GM10847 (cell line): Measurements from ENCODE around the gene NPDC1.

ENCODE experiments used
- POLR2A ChIP-seq: IDR thresholded peaks from 2 replicates; pipeline ENCODE4 v1.6.1; 2011; ENCODE audit not compliant: insufficient read length; ENCODE audit errors: extremely low read depth

NPDC1 gene

GRCh38 chr9:137017071-137017470, 28.9 kb downstream of the NPDC1 start:
- TF ChIP-seq POLR2A, result no peak

- TF ChIP-seq POLR2A, result no peak
These were observed 29.5 kb downstream of the NPDC1 start for GRCh38 chr9:137016436-137016835.

GRCh38 chr9:137015976-137016375, 30.0 kb downstream of the NPDC1 start:
- TF ChIP-seq POLR2A, result no peak

- no peak for TF ChIP-seq POLR2A
These were observed 30.4 kb downstream of the NPDC1 start for GRCh38 chr9:137015540-137015930.

GRCh38 chr9:137014776-137015539, 31.0 kb downstream of the NPDC1 start:
- no peak for TF ChIP-seq POLR2A

GRCh38 chr9:137014166-137014565, 31.8 kb downstream of the NPDC1 start:
- no peak for TF ChIP-seq POLR2A

GRCh38 chr9:137013571-137013940, 32.4 kb downstream of the NPDC1 start:
- no peak for TF ChIP-seq POLR2A

GRCh38 chr9:137012694-137013570, 33.0 kb downstream of the NPDC1 start:
- TF ChIP-seq POLR2A, result no peak

- no peak for TF ChIP-seq POLR2A
These were observed 33.9 kb downstream of the NPDC1 start for GRCh38 chr9:137011907-137012675.

- TF ChIP-seq POLR2A, result no peak
These were observed 34.8 kb downstream of the NPDC1 start for GRCh38 chr9:137011156-137011555.

- no peak for TF ChIP-seq POLR2A
These were observed 35.8 kb downstream of the NPDC1 start for GRCh38 chr9:137009938-137010732.

GRCh38 chr9:137009217-137009616, 36.8 kb downstream of the NPDC1 start:
- TF ChIP-seq POLR2A, result no peak

GRCh38 chr9:137008312-137008711, 37.7 kb downstream of the NPDC1 start:
- TF ChIP-seq POLR2A, result no peak

- no peak for TF ChIP-seq POLR2A
These were observed 38.1 kb downstream of the NPDC1 start for GRCh38 chr9:137007816-137008270.

- no peak for TF ChIP-seq POLR2A
These were observed 38.7 kb downstream of the NPDC1 start for GRCh38 chr9:137007108-137007815.
